Astrocyte (in vitro differentiated cells and primary cell): Measurements from ENCODE around the gene VSIG8. TPM values are rescaled to one million over a fixed set of nuclear protein-coding genes. Genes with fewer than 3 reads are reported as not detected.

ENCODE experiments used
- DNase-seq: peaks from one replicate; pipeline ENCODE4 v3.0.0-alpha.2; 2010; ENCODE audit warnings: low read depth
- FAIRE-seq: peaks from 2 replicates; lab custom pipeline; 2011; peaks lifted over from hg19 to GRCh38; lab: Jason Lieb, UNC
- H2AFZ ChIP-seq: 2 replicates; pipeline ENCODE4 v1.6.0; 2012; ENCODE audit warnings: low read depth, low read length, inconsistent platforms
- H3K27ac ChIP-seq: 2 replicates; pipeline ENCODE4 v1.5.1; 2011; ENCODE audit warnings: low read depth, low read length, inconsistent platforms
- H3K27me3 ChIP-seq: 2 replicates; pipeline ENCODE4 v1.6.0; 2011; ENCODE audit warnings: low read length, inconsistent platforms; ENCODE audit not compliant: insufficient read depth
- H3K36me3 ChIP-seq: 2 replicates; pipeline ENCODE4 v1.5.1; 2011; ENCODE audit warnings: low read length, inconsistent platforms; ENCODE audit not compliant: insufficient read depth
- H3K4me1 ChIP-seq: 2 replicates; pipeline ENCODE4 v1.5.1; 2011; ENCODE audit warnings: low read length, inconsistent platforms; ENCODE audit not compliant: insufficient read depth
- H3K4me2 ChIP-seq: 2 replicates; pipeline ENCODE4 v1.6.0; 2012; ENCODE audit warnings: low read length, inconsistent platforms
- H3K4me3 ChIP-seq: 2 replicates; pipeline ENCODE4 v1.5.1; 2011; ENCODE audit warnings: low read depth, mild to moderate bottlenecking, low read length, inconsistent platforms; ENCODE audit not compliant: insufficient read depth
- H3K79me2 ChIP-seq: 2 replicates; pipeline ENCODE4 v1.6.0; 2012; ENCODE audit warnings: mild to moderate bottlenecking, low read length, inconsistent platforms; ENCODE audit not compliant: insufficient read depth
- H3K9ac ChIP-seq: 2 replicates; pipeline ENCODE4 v1.6.0; 2012; ENCODE audit warnings: mild to moderate bottlenecking, low read length, inconsistent platforms
- H3K9me3 ChIP-seq: 2 replicates; pipeline ENCODE4 v1.5.1; 2012; ENCODE audit warnings: low read depth, mild to moderate bottlenecking, low read length, inconsistent platforms; ENCODE audit not compliant: insufficient read depth
- H4K20me1 ChIP-seq: 2 replicates; pipeline ENCODE4 v1.6.0; 2012; ENCODE audit warnings: low read length, inconsistent platforms; ENCODE audit not compliant: insufficient read depth
- H3K27ac Mint-ChIP-seq: one replicate; pipeline ENCODE4 v1.8.0; 2021; ENCODE audit warnings: mild to moderate bottlenecking, mixed read lengths; ENCODE audit not compliant: unreplicated experiment
- H3K27me3 Mint-ChIP-seq: one replicate; pipeline ENCODE4 v1.8.0; 2021; ENCODE audit warnings: low read depth, mixed read lengths; ENCODE audit not compliant: unreplicated experiment
- H3K36me3 Mint-ChIP-seq: one replicate; pipeline ENCODE4 v1.8.0; 2021; ENCODE audit warnings: low read depth, mixed read lengths; ENCODE audit not compliant: unreplicated experiment
- H3K4me1 Mint-ChIP-seq: one replicate; pipeline ENCODE4 v1.8.0; 2021; ENCODE audit warnings: low read depth, mixed read lengths; ENCODE audit not compliant: unreplicated experiment
- H3K4me3 Mint-ChIP-seq: one replicate; pipeline ENCODE4 v1.8.0; 2021; ENCODE audit warnings: mild to moderate bottlenecking, moderate library complexity, mixed read lengths; ENCODE audit not compliant: unreplicated experiment
- H3K9me3 Mint-ChIP-seq: one replicate; pipeline ENCODE4 v1.8.0; 2021; ENCODE audit warnings: mild to moderate bottlenecking, mixed read lengths; ENCODE audit not compliant: unreplicated experiment
- EZH2 ChIP-seq: IDR thresholded peaks from 2 replicates; pipeline ENCODE4 v1.6.1; 2012; ENCODE audit warnings: mild to moderate bottlenecking, low read length, inconsistent platforms; ENCODE audit not compliant: insufficient read depth
- total RNA-seq: library from RNA; stranded (reverse); gene quantifications from 2 replicates; pipeline ENCODE4 v1.2.1, GENCODE V29; 2021
- TF ChIP-seq, protein P1 (sequence below): IDR thresholded peaks from 2 replicates; pipeline ENCODE4 v1.5.1; 2011; ENCODE audit warnings: low read depth, mild to moderate bottlenecking, inconsistent platforms, low read length, moderate library complexity; ENCODE audit not compliant: insufficient read depth

The VSIG8 gene
- total RNA-seq, 1 donor from 2014 or later: not detected

DNA sequence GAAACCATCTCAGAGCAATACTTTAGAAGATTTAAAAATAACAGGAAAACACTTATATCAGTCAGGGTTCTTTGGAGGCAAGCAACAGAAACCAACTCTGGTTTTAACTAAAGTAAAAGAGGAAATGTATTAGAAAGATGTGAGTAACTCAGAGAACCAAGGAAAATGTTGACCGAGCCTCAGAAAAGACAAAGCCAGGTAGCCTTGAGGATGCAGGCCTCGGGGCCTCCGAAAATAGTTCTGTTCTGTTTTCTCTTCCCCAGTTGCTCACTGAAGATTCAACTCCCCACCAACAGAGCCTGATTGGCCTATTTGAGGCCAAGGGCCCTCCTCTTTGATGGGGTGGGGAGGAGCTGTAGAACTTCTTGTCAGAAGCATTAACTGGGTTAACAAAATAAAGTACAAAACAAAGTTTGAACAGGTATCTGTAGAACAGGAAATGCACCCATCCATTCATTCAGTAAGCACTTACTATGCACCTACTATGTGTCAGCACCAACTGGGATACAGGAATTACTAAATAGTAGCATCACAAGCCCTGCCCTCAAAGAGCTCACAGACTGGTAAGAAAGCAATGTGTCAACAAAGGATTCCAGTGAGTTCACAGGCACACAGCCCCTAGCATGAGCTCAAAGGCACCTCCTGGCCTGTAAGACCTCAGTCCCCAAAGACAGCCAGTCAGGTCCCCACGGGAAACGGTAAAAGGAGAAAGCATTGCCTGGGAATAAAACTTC lies 23.2 kb downstream of the VSIG8 start:
- Histone ChIP-seq H3K4me2 (no peak overlapping the region), H3K27ac (no peak overlapping the region), H3K4me3 (no peak overlapping the region), H2AFZ (no peak overlapping the region), H3K27me3 (no peaks in the 10 kb centered on the region), H3K4me1 (no peaks in the 10 kb centered on the region), H3K9ac (no peak overlapping the region), H3K36me3 (no peaks in the 10 kb centered on the region), H3K79me2 (no peaks in the 10 kb centered on the region), H4K20me1 (no peaks in the 10 kb centered on the region), H3K9me3 (no peaks in the 10 kb centered on the region)
- H3K4me1 Mint-ChIP-seq: peaks cover 7% of the 10 kb centered on the region
- peaks cover 5% of the 10 kb centered on the region for H3K9me3 Mint-ChIP-seq
- no peak overlapping the region for H3K27ac Mint-ChIP-seq
- FAIRE-seq (no peak), DNase-seq (no peak)
- TF ChIP-seq, protein P1, sequence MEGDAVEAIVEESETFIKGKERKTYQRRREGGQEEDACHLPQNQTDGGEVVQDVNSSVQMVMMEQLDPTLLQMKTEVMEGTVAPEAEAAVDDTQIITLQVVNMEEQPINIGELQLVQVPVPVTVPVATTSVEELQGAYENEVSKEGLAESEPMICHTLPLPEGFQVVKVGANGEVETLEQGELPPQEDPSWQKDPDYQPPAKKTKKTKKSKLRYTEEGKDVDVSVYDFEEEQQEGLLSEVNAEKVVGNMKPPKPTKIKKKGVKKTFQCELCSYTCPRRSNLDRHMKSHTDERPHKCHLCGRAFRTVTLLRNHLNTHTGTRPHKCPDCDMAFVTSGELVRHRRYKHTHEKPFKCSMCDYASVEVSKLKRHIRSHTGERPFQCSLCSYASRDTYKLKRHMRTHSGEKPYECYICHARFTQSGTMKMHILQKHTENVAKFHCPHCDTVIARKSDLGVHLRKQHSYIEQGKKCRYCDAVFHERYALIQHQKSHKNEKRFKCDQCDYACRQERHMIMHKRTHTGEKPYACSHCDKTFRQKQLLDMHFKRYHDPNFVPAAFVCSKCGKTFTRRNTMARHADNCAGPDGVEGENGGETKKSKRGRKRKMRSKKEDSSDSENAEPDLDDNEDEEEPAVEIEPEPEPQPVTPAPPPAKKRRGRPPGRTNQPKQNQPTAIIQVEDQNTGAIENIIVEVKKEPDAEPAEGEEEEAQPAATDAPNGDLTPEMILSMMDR: no peak
- no peak for TF ChIP-seq EZH2
- H3K36me3 Mint-ChIP-seq: peaks cover 8% of the 10 kb centered on the region
- H3K27me3 Mint-ChIP-seq: peaks cover 11% of the 10 kb centered on the region
- H3K4me3 Mint-ChIP-seq: no peak overlapping the region

DNA sequence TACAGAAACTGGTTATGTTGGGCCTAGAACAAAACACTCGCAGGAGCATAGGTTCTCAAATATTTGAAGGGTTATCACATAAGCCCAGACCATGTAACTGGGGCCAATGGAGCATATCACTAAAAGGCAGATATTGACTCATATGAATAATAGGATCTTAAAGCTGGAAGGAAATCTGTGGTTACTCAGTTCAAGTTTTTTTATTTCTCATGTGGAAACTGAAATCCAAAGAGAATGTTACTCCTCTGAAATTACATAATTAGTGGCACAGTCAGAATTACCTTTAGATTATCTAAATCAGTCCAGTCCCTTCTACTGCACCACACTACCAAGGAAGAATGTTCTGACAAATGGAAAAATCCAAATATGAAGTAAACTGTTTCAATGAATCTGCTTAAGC lies 23.7 kb downstream of the VSIG8 start:
- no peaks in the 10 kb centered on the region for H3K36me3 ChIP-seq
- Mint-ChIP-seq H3K4me1 (peaks cover 7% of the 10 kb centered on the region), H3K27ac (no peak overlapping the region), H3K36me3 (peaks cover 8% of the 10 kb centered on the region), H3K27me3 (peaks cover 11% of the 10 kb centered on the region), H3K4me3 (no peak overlapping the region), H3K9me3 (peaks cover 2% of the 10 kb centered on the region)
- H3K4me2 ChIP-seq: no peak overlapping the region
- no peaks in the 10 kb centered on the region for H3K4me1 ChIP-seq
- FAIRE-seq (no peak), DNase-seq (peak; percentile 26)
- TF ChIP-seq EZH2: no peak
- TF ChIP-seq, protein P1: no peak
- no peak overlapping the region for H3K27ac ChIP-seq
- no peaks in the 10 kb centered on the region for H3K9me3 ChIP-seq
- no peak overlapping the region for H2AFZ ChIP-seq
- H3K27me3 ChIP-seq: no peaks in the 10 kb centered on the region
- H3K4me3 ChIP-seq: no peak overlapping the region
- H4K20me1 ChIP-seq: no peaks in the 10 kb centered on the region
- H3K9ac ChIP-seq: no peak overlapping the region
- no peaks in the 10 kb centered on the region for H3K79me2 ChIP-seq

DNA sequence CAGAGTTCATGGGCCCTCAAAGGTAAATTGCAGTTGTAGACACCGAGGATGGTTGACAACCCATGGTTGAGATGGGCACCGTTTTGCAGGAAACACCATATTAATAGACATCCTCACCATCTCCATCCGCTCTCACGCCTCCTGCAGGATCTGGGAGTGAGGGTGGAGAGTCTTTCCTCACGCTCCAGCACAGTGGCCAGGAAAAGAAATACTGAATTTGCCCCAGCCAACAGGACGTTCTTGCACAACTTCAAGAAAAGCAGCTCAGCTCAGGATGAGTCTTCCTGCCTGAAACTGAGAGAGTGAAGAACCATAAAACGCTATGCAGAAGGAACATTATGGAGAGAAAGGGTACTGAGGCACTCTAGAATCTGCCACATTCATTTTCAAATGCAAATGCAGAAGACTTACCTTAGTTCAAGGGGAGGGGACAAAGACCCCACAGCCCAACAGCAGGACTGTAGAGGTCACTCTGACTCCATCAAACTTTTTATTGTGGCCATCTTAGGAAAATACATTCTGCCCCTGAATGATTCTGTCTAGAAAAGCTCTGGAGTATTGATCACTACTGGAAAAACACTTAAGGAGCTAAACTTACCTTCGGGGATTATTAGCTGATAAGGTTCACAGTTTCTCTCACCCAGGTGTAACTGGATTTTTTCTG lies 26.5 kb downstream of the VSIG8 start:
- H3K36me3 Mint-ChIP-seq: peaks cover 8% of the 10 kb centered on the region
- H3K9ac ChIP-seq: no peak overlapping the region
- H3K27me3 Mint-ChIP-seq: peaks cover 11% of the 10 kb centered on the region

More for the DNA sequence above, 26.5 kb downstream of the VSIG8 start:
- DNase-seq: no peak
- peaks cover 16% of the 10 kb centered on the region for H3K4me1 Mint-ChIP-seq
- Histone ChIP-seq H3K4me3 (no peak overlapping the region), H3K27me3 (no peaks in the 10 kb centered on the region), H3K4me1 (no peaks in the 10 kb centered on the region), H4K20me1 (no peaks in the 10 kb centered on the region), H3K9me3 (no peaks in the 10 kb centered on the region), H2AFZ (no peak overlapping the region), H3K4me2 (no peak overlapping the region), H3K79me2 (no peaks in the 10 kb centered on the region), H3K36me3 (no peaks in the 10 kb centered on the region), H3K27ac (no peak overlapping the region)
- H3K4me3 Mint-ChIP-seq: no peak overlapping the region
- TF ChIP-seq, protein P1: no peak
- no peak for TF ChIP-seq EZH2
- no peak overlapping the region for H3K27ac Mint-ChIP-seq
- no peaks in the 10 kb centered on the region for H3K9me3 Mint-ChIP-seq
- FAIRE-seq: no peak
